ENCODE measurements around the gene GLIPR1L2. TPM values are rescaled to one million over a fixed set of nuclear protein-coding genes. Genes with fewer than 3 reads are reported as not detected.
A peak's percentile ranks its signal among the peaks of the same experiment; 100 is the strongest.

GLIPR1L2 gene
- total RNA-seq, 1 donor from 2014 or later, result 0.26 TPM

GRCh38 chr12:75378354-75378753, 12.5 kb upstream of the GLIPR1L2 start:
- no peak for FAIRE-seq
- H3K27me3 ChIP-seq (ENCODE audit: control insufficient read depth, insufficient read depth, low read length), result no peaks in the 10 kb centered on the region

GRCh38 chr12:75389061-75389460, 1.8 kb upstream of the GLIPR1L2 start:
- no peaks in the 10 kb centered on the region for H3K36me3 ChIP-seq (ENCODE audit: control insufficient read depth, insufficient read depth, low read length)
- no peak overlapping the region for H3K4me3 ChIP-seq (ENCODE audit: low read depth, low read length)
- no peak for FAIRE-seq
- DNase-seq (ENCODE audit: low read depth), result peak; percentile 78
- TF ChIP-seq CTCF (IDR thresholded peaks at IDR 0.05; ENCODE audit: insufficient read depth, low read length, severe bottlenecking), result no peak
- H3K27me3 ChIP-seq (ENCODE audit: control insufficient read depth, insufficient read depth, low read length), result no peaks in the 10 kb centered on the region

More at GRCh38 chr12:75378354-75378753, 12.5 kb upstream of the GLIPR1L2 start:
- no peak for TF ChIP-seq CTCF (IDR thresholded peaks at IDR 0.05; ENCODE audit: insufficient read depth, low read length, severe bottlenecking)
- H3K4me3 ChIP-seq (ENCODE audit: low read depth, low read length), result no peak overlapping the region
- DNase-seq (ENCODE audit: low read depth), result no peak
- H3K36me3 ChIP-seq (ENCODE audit: control insufficient read depth, insufficient read depth, low read length), result no peaks in the 10 kb centered on the region

- FAIRE-seq, result no peak
- DNase-seq (ENCODE audit: low read depth), result no peak
Observed at GRCh38 chr12:75389706-75390105, 1.2 kb upstream of the GLIPR1L2 start.

GRCh38 chr12:75390156-75390898, 562 bp upstream of the GLIPR1L2 start:
- TF ChIP-seq CTCF (IDR thresholded peaks at IDR 0.05; ENCODE audit: insufficient read depth, low read length, severe bottlenecking), result no peak
- no peak for FAIRE-seq
- peak; percentile 90 for DNase-seq (ENCODE audit: low read depth)
- peak overlapping the region; percentile 55 for H3K4me3 ChIP-seq (ENCODE audit: low read depth, low read length)
- no peaks in the 10 kb centered on the region for H3K36me3 ChIP-seq (ENCODE audit: control insufficient read depth, insufficient read depth, low read length)
- H3K27me3 ChIP-seq (ENCODE audit: control insufficient read depth, insufficient read depth, low read length), result no peaks in the 10 kb centered on the region

More at GRCh38 chr12:75389706-75390105, 1.2 kb upstream of the GLIPR1L2 start:
- Histone ChIP-seq H3K27me3 (ENCODE audit: control insufficient read depth, insufficient read depth, low read length) (no peaks in the 10 kb centered on the region), H3K4me3 (ENCODE audit: low read depth, low read length) (no peak overlapping the region), H3K36me3 (ENCODE audit: control insufficient read depth, insufficient read depth, low read length) (no peaks in the 10 kb centered on the region)
- no peak for TF ChIP-seq CTCF (IDR thresholded peaks at IDR 0.05; ENCODE audit: insufficient read depth, low read length, severe bottlenecking)

GRCh38 chr12:75404231-75404630, 13.3 kb downstream of the GLIPR1L2 start:
- no peaks in the 10 kb centered on the region for H3K36me3 ChIP-seq (ENCODE audit: control insufficient read depth, insufficient read depth, low read length)
- no peak overlapping the region for H3K4me3 ChIP-seq (ENCODE audit: low read depth, low read length)
- DNase-seq (ENCODE audit: low read depth) (no peak), FAIRE-seq (no peak)
- H3K27me3 ChIP-seq (ENCODE audit: control insufficient read depth, insufficient read depth, low read length), result no peaks in the 10 kb centered on the region
- no peak for TF ChIP-seq CTCF (IDR thresholded peaks at IDR 0.05; ENCODE audit: insufficient read depth, low read length, severe bottlenecking)

- no peak for FAIRE-seq
- no peak for TF ChIP-seq CTCF (IDR thresholded peaks at IDR 0.05; ENCODE audit: insufficient read depth, low read length, severe bottlenecking)
- Histone ChIP-seq H3K27me3 (ENCODE audit: control insufficient read depth, insufficient read depth, low read length) (no peaks in the 10 kb centered on the region), H3K4me3 (ENCODE audit: low read depth, low read length) (no peak overlapping the region), H3K36me3 (ENCODE audit: control insufficient read depth, insufficient read depth, low read length) (no peaks in the 10 kb centered on the region)
- DNase-seq (ENCODE audit: low read depth), result no peak
Observed at GRCh38 chr12:75407683-75408082, 16.8 kb downstream of the GLIPR1L2 start.
